SKM-1 treated with dmso at 0.1 percent for 144 hours (cell line): Measurements from ENCODE around the gene GIPR.

Experiments
- DNase-seq: peaks from one replicate; lab custom pipeline; 2025; ENCODE audit not compliant: unreplicated experiment; lab: John Stamatoyannopoulos, UW

Gene GIPR

GRCh38 chr19:45730368-45731288, 62.6 kb downstream of the GIPR start, which contains the start of gene FBXO46:
Gene FBXO46, minus strand, starts transcription at chr19:45730896. Its CDS starts 17,401 bp downstream, at chr19:45713495.
- DNase-seq: peak; percentile 86
